Measurements from ENCODE around the gene POLA2.

DNA sequence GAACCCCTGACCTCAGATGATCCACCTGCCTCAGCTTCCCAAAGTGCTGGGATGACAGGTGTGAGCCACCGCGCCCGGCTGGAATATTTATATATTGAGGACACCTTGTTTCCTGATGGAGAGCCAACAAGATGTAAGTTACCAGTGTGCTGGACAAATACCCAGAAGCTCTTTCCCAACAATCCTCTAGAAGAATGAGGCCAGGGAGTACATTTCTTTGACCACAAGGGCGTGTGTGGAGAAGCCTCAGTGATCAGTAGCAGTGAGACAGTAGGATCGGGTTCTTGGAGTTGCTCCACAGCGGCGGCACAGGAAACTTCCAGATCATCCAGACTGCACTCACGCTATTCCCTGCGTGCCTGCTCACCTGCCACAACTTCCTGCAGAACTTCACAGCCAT, 10.3 kb upstream of the POLA2 start:
- TF ChIP-seq CTCF (IDR thresholded peaks at IDR 0.05) = no peak
- TF ChIP-seq POLR2A (IDR thresholded peaks at IDR 0.05) = no peak

Data from heart left ventricle (tissue), 13 donors.